HG03045 (cell line): Measurements from ENCODE around the gene GPR84.
"Not testable (repeated sequence)": the region's sequence is repeated elsewhere in the genome, so short reads cannot be mapped to it uniquely, and the experiment has no call there.

Experiments
- ATAC-seq: cut with Tn5 transposase; IDR thresholded peaks from one replicate; pipeline ENCODE4 v1.9.1; 2021; ENCODE audit warnings: mild to moderate bottlenecking, moderate library complexity; ENCODE audit not compliant: unreplicated experiment

Gene GPR84

GRCh38 chr12:54328595-54329337 is 35.5 kb downstream of the GPR84 start:
- ATAC-seq, result no peak

DNA sequence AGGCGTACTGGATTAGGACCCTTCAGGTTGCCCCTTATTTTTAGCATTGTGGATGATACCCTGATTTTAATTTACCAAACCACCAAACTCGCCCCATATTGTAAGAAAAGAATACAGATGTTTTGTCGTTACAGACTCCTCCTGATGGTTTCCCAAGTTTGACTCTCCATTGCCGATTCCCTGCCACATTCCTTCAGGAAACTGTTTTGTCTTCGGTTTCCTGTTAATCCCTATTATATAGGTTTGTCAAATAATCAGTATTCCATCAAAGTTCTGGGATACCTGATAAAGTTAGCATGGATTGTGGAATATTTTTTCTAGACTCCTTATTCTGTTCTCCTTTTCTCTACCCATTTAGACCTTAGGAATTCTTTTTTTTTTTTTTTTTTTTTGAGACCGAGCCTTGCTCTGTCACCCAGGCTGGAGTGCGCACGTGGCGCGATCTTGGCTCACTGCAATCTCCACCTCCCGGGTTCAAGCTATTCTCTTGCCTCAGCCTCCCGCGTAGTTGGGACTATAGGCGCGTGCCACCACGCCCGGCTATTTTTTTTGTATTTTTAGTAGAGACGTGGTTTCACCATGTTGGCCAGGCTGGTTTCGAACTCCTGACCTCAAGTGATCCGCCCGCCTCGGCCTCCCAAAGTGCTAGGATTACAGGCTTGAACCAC is 38.7 kb downstream of the GPR84 start:
- ATAC-seq, result not testable (repeated sequence)

DNA sequence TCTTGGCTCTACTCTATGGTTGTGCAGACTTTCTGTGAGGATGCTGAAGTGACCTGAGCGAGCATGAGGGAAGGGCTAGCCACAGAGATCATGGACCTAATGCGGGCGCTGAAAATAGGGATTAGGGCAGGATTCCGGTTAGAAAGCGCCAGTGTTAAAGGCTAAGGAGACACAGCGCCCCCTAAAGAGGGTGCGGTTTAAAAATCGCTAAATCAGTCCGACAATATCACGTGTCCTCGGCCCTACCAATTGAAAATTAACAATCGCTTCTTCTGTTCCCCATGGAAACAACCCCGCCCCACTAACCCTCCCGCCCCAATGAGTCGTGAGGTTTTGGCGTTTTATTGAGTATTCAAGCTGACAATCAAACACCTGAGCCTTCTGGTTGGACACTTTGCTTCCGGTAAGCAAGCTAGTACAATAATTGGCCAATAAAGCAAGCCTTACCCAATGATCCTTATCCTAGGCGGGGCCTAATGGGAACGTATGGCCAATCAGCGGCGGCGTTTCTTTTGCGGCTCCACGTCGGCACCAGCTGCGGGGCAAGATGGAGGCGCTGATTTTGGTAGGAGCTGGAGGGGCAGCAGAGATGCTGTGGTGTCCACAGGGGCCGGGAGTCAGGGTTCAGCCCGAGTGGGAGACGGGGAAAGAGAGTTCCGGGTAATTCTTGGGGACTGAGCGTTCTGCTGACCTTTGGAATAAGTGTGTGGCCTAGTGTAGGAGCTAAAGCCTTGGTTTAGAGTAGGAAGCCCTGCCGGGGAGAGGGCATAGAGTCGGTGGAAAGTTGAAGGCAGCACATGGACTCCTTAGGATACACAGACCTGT is 39.5 kb downstream of the GPR84 start, which contains the start of gene COPZ1:
TSS of gene COPZ1 (plus strand) at position 515 of the 825 bp plus-strand sequence. CDS start at position 548, 33 bp downstream.
- peak; percentile 98 for ATAC-seq

- ATAC-seq, result no peak
Observed at GRCh38 chr12:54321363-54321762, 42.9 kb downstream of the GPR84 start.
